NCI-H128 (cell line): Measurements from ENCODE around the gene KCNQ1.

Experiments used
- DNase-seq: peaks from one replicate; lab custom pipeline; 2025; ENCODE audit not compliant: unreplicated experiment; lab: John Stamatoyannopoulos, UW

Gene KCNQ1

DNA sequence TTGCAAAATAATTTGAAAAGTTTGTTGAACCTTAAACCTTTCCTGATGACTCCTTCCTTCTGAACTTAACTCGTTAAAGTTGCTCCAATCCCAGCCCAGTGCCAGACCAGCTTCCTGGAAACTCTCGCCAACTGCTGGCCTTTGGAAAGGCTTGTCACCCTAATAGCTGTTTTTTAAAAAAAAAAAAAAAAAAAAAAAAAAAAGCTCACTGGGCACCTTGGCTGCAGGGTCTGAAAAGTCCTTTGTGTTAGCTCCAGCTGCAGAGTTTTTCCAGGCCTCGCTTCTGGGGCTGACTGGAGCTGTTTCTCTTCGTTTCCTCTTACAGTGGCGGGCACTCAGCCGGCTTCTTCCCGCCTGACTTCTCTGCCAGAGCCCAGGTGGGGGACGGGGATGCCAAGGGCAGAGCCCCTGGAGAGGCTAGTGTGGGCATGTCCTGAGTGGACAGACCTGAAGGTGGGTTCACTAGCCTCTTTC is 229.9 kb downstream of the KCNQ1 start:
- DNase-seq, result no peak

DNA sequence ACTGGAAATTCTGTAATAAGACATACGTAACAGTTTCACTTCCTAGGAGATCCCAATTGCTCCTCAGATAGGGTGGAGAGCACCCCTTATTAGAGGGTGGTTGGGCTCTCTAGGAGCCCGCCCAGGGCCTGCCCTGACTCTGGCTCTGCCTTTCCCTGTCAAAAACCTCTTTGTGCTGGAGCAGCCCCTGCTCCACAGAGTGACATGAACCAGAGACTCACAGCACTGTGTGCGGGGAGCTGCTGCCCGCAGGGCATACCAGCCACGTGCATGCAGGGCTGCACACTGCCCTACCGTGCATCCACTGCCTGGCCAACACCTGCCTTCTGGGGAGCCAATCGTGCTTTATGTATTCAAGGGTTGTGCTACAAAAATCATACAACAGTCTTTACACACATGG is 230.7 kb downstream of the KCNQ1 start:
- DNase-seq, result no peak

DNA sequence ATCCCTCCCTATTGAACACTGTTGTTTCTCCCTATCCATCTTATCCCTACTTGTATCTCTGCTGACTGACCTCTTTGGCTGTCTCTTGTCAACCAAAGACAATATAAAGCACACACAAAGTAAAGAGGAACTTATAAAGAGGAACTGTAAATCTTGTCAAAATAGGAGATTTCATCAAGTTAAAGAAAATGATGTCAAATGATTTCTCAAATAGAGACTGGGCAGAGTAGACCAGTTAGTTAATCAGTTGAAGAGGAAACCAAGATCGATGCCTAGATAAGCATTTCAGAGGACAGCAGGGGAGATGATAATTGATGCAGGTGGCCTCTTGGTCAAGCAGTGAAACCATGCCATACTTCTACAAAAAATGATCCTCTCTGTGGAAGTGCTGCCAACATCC is 232.3 kb downstream of the KCNQ1 start:
- DNase-seq, result no peak

DNA sequence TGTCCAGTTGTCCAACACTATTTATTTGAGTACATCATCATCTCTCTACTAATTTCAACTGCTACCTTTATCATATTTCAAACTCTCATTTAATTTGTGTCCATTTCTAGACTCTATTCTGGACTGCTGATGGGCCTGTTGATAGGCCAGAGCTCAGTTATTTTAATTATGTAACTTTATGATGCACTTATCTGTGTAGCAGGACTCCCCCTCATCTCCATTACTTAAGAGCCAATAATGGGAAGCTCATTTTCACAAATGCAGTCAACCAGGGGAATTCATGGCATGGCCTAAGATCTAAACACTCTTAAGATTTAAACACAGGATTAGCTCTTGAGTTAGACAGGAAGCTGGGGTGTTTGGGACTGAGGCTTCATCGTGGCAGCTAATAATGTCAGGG is 233.6 kb downstream of the KCNQ1 start:
- no peak for DNase-seq

DNA sequence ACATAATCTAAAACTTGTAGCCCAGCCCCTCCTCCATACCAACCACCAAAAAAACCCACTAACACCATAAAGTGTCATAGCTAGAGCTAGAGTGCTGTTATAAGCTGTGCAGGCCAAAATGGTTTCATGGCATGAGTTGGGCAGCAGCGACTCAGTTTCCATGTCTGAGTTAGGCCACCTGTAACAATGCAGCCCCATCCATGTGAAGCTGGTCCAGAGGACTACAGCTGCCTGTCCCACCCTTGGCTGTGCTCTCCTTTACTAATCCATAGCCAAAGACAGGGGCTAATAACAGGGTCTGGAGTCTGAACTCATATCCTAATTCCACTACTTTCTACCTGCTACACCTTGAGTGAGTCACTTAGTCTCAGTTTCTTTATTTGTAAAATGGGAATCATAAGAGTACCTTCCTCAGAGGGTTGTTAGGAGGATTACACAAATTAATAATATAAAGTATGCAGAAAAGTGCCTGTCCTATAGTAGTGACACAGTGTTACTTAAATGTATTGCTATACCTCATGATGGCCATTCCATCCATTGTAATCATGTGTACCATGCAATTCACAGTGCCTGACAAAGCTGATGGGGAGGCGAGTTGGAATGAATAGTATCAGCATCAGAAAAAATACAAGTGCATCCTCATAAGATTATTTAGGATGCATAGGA is 234.3 kb downstream of the KCNQ1 start:
- DNase-seq, result no peak

DNA sequence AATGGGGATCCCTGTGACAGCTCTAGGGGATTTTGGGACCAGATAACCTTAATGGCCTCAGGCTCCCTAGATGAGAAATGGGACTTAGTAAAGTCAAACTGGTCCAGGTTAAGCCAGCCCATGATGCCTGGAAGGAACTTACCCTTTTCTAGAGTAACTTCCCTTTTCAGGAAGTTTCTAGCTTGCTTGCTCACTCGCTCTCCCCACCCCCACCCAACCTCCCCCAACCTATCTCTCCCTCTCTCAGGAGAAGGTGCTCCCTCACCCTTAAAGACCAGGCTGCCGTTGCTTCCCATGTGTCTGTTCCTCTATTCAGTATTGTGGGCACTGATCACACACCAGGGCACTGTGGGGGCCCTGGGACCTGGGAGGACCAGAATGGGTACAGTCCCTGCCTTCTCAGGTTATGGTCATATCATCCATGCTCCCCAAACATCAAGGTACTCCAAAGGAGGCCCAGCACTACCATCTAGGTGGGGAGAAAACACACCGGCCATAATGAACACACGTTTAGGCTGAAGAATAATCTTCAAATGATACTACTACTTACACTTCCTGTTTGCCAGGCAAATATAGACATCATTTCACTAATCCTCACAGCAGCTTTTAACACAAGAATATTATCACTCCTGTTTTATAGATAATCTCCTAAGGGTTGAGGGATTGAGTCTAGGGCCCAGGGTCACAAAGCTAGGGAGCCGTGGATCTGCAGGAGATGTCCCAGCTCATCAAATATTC is 236.8 kb downstream of the KCNQ1 start:
- no peak for DNase-seq

DNA sequence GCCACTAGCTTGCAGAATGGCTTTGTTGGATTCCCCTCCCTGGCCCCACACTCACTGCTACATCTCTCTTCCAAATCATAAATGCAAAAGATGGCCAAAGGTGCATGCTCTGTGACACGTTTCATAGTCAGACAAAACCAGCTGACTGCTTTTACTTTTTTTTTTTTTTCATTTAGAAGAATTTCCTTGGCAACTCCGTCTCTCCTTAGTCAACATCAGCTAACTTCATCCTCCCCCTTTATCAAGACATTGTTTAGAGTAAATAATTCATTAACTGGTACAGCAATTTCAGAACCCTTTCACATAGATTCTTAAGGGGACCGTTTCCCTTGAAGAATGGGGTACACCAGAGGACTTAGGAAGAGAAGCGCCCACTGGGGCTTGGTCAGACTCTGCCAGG is 239.0 kb downstream of the KCNQ1 start:
- DNase-seq, result no peak

DNA sequence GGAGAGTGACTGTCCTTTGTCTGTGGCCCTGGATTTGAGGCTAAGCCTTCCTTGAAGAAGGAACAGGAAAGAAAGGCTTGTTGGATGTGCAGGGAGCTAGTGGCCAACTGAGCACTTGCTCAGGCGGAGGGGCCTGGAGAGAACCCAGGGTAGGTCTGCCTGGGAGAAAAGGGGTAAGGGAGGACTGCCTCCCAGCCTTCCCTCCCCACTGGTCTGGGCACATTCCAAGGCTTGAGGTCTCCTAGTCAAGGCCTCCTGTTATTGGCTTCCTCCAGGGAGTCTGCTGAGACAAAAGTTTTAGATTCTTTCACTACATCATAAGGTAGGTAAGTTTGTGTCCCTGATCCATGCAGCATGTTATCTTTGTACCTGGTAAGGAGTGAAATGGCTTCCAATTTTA is 239.8 kb downstream of the KCNQ1 start:
- DNase-seq, result no peak

DNA sequence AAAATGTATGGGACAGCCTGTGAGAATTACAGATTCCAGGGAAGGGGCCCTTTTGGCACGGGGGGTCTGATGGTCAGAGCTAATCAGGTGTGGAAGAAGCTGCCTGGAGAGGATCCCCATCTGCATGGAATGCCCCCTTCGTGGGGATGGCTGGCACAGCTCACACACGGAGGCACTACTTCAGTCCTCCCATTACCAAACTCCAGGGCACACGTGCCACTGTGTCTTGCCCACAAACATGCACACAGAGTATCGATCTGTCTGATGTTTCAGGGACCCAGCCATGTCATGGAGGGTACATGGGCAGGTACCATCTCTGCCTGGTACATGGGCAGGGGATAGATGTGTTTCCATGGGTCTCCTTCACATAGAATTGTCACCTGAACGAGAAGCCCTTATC is 240.2 kb downstream of the KCNQ1 start:
- DNase-seq, result no peak

DNA sequence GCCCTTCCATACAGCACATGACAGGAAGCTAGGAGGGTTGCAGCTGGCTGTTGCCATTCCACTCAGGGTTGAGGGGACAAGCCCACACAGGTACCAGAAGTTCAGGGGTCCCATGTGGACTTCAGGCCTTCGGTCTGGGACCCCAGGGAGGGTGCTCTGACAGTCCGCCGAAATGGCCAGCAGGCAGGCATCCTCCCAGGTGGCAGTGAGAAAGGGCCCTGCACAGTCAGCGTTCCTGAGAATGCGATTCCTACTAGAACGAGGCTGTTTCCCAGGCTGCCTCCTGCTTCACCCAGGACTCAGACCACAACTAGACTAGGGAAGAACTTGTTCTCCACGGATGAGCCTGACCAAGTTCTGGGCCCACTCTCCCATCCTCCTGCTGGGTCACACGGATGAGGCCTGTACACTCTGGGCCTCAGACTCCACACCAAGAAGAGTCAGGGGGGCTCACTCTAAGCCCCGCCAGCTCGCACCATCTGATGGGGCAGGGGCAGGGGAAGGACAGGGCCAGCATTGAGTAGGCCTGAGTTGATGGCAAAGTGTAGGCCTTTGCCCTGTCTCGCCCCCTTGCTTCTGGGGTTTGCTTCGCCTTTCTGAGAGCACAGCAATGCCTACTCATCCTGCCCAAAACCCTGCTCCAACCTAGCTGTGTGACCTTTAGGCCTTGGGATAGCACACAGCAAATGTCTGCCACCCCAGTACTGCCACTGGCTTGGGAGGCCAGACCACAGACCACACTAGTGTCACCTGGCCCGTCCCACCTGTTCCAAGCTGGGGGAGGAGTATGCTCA is 241.0 kb downstream of the KCNQ1 start:
- no peak for DNase-seq

DNA sequence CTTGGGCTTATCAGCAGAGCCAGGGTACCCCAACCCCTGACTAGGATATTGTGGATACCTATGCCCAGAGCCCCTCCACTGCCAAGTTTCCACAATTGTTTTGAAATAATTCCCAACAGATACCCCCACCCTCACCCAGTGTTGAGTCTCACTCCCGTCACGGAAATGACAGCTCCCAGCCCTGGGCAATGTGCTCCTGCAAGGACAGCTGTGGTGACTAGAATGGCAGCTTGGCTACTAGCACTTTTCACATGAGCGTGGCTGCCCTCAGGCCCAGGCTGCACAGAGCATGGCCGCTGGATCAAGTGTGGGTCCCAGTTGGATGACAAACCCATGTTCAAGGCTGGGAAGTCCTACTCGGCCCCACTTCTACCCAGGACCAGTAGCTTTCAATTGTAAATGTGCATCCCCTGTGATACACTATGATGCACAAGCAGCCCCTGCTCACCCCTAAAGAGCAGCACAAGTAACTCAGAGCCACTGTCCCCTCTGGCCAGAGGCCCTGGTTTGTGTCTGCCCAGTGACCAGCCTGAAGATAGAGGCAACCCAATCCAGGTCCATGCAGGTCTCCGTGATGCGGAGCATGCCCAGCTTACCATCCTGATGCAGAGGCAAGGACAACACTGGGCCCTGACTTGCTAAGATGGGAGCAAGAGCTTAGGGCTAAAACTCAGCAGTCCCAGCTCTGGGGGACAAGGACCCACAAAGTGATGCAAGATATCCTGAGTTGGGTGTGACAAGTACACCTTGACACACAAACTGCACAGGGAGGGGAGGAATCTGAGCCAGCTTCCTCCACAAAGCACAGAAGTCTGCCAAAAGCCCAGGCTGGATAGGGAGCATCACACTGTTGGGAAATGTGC is 241.8 kb downstream of the KCNQ1 start:
- DNase-seq, result no peak

DNA sequence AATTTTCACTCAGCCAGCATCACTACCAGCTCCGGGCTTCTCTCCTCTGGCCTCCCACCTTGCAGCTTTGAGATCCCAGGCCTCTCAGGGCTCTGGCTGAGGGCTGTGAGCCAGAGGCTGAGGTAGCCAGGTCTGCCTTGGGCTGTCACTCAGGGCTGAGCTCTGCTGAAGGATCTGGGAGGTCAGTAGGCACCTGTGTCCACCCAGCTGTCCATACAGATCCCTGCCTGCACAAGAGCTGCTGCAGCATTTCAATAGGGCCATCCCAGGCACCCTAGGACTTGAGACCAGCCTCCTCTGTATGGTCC is 242.4 kb downstream of the KCNQ1 start:
- no peak for DNase-seq

DNA sequence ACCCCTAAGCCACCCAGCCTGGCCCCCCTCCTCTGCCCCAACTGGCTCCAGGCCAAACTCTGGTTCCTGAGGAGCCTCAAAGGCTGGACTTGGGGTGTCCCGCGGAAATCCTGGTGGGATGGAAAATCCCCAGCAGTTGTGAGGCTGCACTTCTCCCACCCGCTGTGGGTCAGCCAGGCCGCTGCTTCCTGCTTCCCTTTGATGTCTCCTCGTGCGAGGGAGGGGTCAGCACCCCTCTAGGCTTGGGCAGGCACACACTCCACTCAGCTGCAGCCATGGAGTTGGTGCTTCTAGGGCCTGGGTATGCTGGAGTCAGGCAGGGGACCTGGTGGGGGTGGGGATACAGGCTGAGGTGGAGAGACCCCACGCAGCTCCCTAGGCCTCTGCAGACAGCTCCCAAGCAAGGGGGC is 243.0 kb downstream of the KCNQ1 start:
- DNase-seq, result no peak

DNA sequence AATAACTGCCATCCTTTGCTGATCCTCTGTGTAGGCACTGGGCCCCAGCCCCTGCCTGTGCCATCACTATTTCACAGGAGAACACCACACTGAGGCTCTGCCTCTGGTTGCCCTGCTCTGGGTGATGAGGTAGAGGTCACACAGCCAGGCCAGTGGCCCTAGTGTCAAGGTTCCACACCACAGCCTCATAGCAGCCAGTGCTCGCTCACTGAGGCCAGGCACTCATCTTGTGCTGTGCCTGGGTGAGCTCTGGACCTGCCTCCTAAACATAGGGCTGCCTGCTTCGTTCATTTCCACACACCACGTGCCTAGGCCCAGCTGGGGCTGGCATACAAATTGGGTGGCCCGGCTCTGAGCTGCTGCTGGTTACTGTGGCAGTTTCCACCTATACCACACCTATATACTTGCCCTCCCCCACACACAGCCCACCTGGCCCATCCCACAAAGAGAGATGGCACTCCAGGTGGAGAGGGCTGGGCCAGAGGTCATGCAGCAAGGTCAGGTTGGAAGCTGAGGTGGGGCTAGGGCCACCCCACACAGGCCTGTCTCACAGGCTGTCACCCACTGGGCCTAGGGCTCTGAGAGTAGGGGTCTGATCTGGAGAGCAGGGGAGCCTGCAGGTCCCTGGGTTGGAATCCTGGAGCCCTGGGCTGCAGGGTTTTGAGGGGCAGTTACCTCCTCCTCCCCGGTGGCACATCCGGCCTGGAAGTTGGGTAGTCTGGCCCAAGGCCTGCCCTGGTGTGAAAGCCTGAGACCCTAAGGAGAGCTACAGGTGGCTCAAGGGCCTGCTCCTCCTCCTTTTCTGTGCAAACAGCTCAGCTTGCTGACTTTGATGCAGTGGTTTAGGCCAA is 243.8 kb downstream of the KCNQ1 start:
- no peak for DNase-seq

DNA sequence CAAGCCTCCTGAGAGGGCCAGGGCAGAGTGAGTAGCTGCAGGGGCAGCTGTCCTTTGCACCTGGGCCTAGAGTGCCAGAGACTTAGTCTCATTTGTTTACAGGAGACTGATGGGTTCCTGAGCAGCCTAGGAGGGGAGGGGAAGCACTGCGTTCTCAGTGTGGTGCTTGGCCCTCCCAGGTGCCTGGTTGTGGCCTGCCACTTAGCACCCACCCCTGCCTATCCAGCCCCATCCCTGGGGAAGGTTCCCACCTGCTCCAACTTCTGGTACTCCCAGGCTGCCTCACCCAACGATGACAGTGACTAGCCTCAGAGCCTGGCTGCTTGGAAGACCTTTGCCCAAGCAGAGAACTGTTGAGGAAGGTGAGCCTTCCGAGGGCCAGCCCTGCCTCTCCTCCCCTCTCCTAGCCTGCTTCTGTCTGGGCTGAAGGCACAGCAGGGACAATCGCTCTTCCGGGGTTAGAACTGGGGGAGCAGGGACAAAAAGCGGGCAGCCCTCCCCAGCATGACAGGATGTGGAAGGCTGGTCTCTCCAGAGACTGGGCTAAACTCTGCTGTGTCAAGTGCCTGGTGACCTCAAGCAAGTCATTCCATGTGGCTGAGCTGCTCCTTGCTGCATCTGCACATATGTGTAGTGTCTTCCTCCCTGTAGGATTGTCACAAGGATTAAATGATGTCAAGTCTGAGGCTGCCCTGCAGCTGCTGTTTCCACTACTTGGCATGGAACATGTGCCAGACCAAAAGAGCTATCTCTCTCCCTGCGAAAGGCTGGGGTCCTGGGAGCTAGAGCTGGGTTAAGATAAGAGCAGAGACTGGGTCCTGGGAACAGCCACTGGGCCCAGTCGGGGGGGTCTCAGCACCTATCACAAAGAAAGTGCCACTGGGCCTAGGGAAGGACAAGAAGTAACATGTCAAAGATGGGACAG is 245.1 kb downstream of the KCNQ1 start:
- no peak for DNase-seq

DNA sequence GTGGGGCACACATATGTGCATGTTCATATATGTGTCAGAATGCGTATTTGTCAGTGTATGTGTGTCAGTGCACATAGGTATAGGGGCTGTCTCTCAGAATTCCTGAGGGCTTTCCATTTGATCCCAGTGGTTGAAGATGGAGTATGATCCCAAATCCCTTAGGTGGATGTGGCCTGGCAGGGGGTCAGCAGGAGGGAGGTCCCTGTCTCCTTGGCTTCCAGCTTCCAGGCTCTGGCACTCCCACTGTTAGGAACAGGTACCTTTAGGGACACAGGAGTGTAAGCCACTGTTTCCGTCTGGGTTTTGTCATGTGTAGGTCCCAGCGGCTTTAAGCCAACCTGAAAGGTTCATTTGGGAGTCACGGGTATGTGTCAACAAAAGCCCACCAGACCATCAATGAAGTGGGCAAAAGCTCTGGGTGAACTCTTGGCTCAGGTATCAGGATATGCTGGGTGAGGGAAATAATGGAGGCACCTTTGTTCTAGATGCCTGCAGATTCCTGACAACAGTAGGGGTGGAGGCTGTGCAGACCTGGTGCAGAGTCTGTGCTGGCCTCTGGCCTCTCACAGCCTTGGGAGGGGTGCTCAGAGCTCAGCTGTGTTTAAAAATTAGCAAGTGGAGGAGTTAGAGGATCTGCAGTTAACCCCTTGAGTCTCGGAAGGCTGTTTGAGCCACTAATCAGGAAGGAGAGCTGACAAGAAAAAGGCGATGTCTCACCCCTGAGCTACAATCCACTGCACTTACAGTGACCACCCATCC is 246.0 kb downstream of the KCNQ1 start:
- DNase-seq, result no peak

DNA sequence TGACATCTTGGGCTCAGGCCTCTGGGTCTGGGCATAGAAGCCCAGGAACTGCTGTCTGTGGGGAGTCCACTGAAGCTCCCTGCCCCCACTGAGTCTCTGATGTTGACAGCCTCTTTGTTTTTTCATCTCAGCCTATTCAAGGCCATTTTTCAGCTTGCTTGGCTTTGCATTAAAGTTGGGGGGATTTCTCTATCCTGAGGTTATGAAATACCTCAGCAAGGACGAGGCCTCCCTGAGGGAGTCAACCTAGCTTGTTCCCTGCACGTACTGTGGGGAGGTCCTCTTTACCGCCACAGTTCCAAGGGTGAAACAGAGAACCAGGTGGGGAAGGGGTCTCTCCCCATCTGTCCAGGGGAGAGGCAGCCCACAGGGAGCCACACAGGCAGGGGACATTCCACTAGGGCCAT is 246.6 kb downstream of the KCNQ1 start:
- DNase-seq, result no peak
